OCI-LY1 (cell line): ENCODE measurements around the gene EMID1.

ENCODE experiments used
- H2AFZ ChIP-seq: fragments of 200-600 bp; sonication (generic), shearing (Covaris generic); 2 replicates; pipeline ENCODE4 v1.6.0; 2014; ENCODE audit warnings: antibody characterized with exemption, mild to moderate bottlenecking, low read length
- H3F3A ChIP-seq: fragments of 200-600 bp; sonication (generic), shearing (Covaris generic); 2 replicates; pipeline ENCODE4 v1.6.0; 2014; ENCODE audit warnings: mild to moderate bottlenecking, antibody characterized with exemption, low read length, moderate library complexity; ENCODE audit not compliant: insufficient read depth
- H3K27ac ChIP-seq: fragments of 200-600 bp; sonication (generic); 2 replicates; pipeline ENCODE4 v1.5.1; 2014; ENCODE audit warnings: low read length, mixed run types, mild to moderate bottlenecking, low read depth; ENCODE audit not compliant: poor library complexity, severe bottlenecking
- H3K27me3 ChIP-seq: fragments of 200-600 bp; sonication (generic); 2 replicates; pipeline ENCODE4 v1.6.0; 2014; ENCODE audit warnings: antibody characterized with exemption, mild to moderate bottlenecking, low read length, moderate library complexity; ENCODE audit not compliant: insufficient read depth
- H3K36me3 ChIP-seq: fragments of 200-600 bp; sonication (generic); 2 replicates; pipeline ENCODE4 v1.6.1; 2014; ENCODE audit warnings: mild to moderate bottlenecking, antibody characterized with exemption, low read length, moderate library complexity, mixed read lengths; ENCODE audit not compliant: insufficient read depth
- H3K4me1 ChIP-seq: fragments of 200-600 bp; sonication (generic); 2 replicates; pipeline ENCODE4 v1.5.1; 2014; ENCODE audit warnings: mild to moderate bottlenecking, low read length, moderate library complexity; ENCODE audit not compliant: insufficient read depth, severe bottlenecking
- H3K4me2 ChIP-seq: fragments of 200-600 bp; sonication (generic), shearing (Covaris generic); 2 replicates; pipeline ENCODE4 v1.6.1; 2014; ENCODE audit warnings: low read length
- H3K4me3 ChIP-seq: fragments of 200-600 bp; sonication (generic); 2 replicates; pipeline ENCODE4 v1.5.1; 2014; ENCODE audit warnings: low read length, low read depth, mild to moderate bottlenecking, mixed read lengths; ENCODE audit not compliant: poor library complexity, severe bottlenecking
- H3K79me2 ChIP-seq: fragments of 200-600 bp; shearing (Covaris generic); 2 replicates; pipeline ENCODE4 v1.6.1; 2016; ENCODE audit warnings: mixed run types, low read length, mixed read lengths; ENCODE audit not compliant: insufficient read depth
- H3K9ac ChIP-seq: fragments of 200-600 bp; sonication (generic), shearing (Covaris generic); 2 replicates; pipeline ENCODE4 v1.6.1; 2014; ENCODE audit warnings: mild to moderate bottlenecking, low read length, mixed read lengths
- H3K9me2 ChIP-seq: fragments of 200-600 bp; sonication (generic), shearing (Covaris generic); 2 replicates; pipeline ENCODE4 v1.6.1; 2014; ENCODE audit warnings: low read depth, mild to moderate bottlenecking, low read length, mixed read lengths
- H3K9me3 ChIP-seq: fragments of 200-600 bp; shearing (Covaris generic); 2 replicates; pipeline ENCODE4 v1.6.1; 2014; ENCODE audit warnings: low read length, mixed read lengths
- H4K20me1 ChIP-seq: fragments of 200-600 bp; sonication (generic), shearing (Covaris generic); 2 replicates; pipeline ENCODE4 v1.6.0; 2016; ENCODE audit warnings: mild to moderate bottlenecking, low read length; ENCODE audit not compliant: insufficient read depth
- CTCF ChIP-seq: fragments of 200-600 bp; sonication (generic), shearing (Covaris generic); IDR thresholded peaks from 2 replicates; pipeline ENCODE4 v1.5.1; 2017; ENCODE audit warnings: mild to moderate bottlenecking, antibody characterized with exemption, low read length, moderate library complexity, mixed read lengths
- EZH2 ChIP-seq: fragments of 200-600 bp; sonication (generic), shearing (Covaris generic); IDR thresholded peaks from 2 replicates; pipeline ENCODE4 v1.8.0; 2017; ENCODE audit warnings: borderline replicate concordance, mixed run types, mild to moderate bottlenecking, antibody characterized with exemption, low read length, moderate library complexity, mixed read lengths

EMID1 gene

GRCh38 chr22:29290061-29290460, 84.4 kb downstream of the EMID1 start:
- Histone ChIP-seq H3K4me3 (no peak overlapping the region), H3K79me2 (no peaks in the 10 kb centered on the region; the same call in 1 of the 2 replicates), H3K9ac (no peak overlapping the region), H3K4me2 (no peak overlapping the region), H3F3A (peaks cover 5% of the 10 kb centered on the region; the same call in 1 of the 2 replicates), H3K27me3 (no peaks in the 10 kb centered on the region), H3K9me2 (no peaks in the 10 kb centered on the region), H3K4me1 (no peaks in the 10 kb centered on the region), H3K36me3 (peaks cover 100% of the 10 kb centered on the region), H4K20me1 (0 out of 2 replicates have a peak, but pooled peaks cover 2% of the 10 kb centered on the region), H3K27ac (no peak overlapping the region), H3K9me3 (no peaks in the 10 kb centered on the region), H2AFZ (no peak overlapping the region)
- TF ChIP-seq EZH2 = no peak
- TF ChIP-seq CTCF = no peak

GRCh38 chr22:29291215-29291614, 85.5 kb downstream of the EMID1 start:
- Histone ChIP-seq H3K27me3 (no peaks in the 10 kb centered on the region), H3K9me3 (no peaks in the 10 kb centered on the region), H3K4me2 (no peak overlapping the region), H3K9me2 (no peaks in the 10 kb centered on the region), H3K79me2 (no peaks in the 10 kb centered on the region; the same call in 1 of the 2 replicates), H4K20me1 (0 out of 2 replicates have a peak, but pooled peaks cover 2% of the 10 kb centered on the region), H3K4me1 (no peaks in the 10 kb centered on the region), H3K4me3 (no peak overlapping the region), H3K36me3 (peaks cover 100% of the 10 kb centered on the region), H3K9ac (no peak overlapping the region), H3F3A (peaks cover 5% of the 10 kb centered on the region; the same call in 1 of the 2 replicates), H2AFZ (no peak overlapping the region), H3K27ac (no peak overlapping the region)
- TF ChIP-seq EZH2 = no peak
- TF ChIP-seq CTCF = no peak

- no peaks in the 10 kb centered on the region for H3K4me1 ChIP-seq
- no peak overlapping the region for H3K9ac ChIP-seq
- no peaks in the 10 kb centered on the region for H3K9me3 ChIP-seq
- H3K27me3 ChIP-seq = no peaks in the 10 kb centered on the region
- peaks cover 5% of the 10 kb centered on the region; the same call in 1 of the 2 replicates for H3F3A ChIP-seq
- no peak for TF ChIP-seq EZH2
- no peak for TF ChIP-seq CTCF
- no peak overlapping the region for H2AFZ ChIP-seq
- H3K79me2 ChIP-seq = no peaks in the 10 kb centered on the region
- H3K36me3 ChIP-seq = peaks cover 100% of the 10 kb centered on the region
- H4K20me1 ChIP-seq = 0 out of 2 replicates have a peak, but pooled peaks cover 2% of the 10 kb centered on the region
- H3K4me2 ChIP-seq = no peak overlapping the region
- no peak overlapping the region for H3K4me3 ChIP-seq
- no peak overlapping the region for H3K27ac ChIP-seq
- H3K9me2 ChIP-seq = no peaks in the 10 kb centered on the region
These were observed 86.7 kb downstream of the EMID1 start for GRCh38 chr22:29292379-29292778.
